HS-27A (cell line): ENCODE measurements around the gene DCX.

Experiments
- DNase-seq: peaks from one replicate; pipeline ENCODE4 v3.0.0-alpha.2; 2012; ENCODE audit warnings: low read depth, missing footprints

The DCX gene

GRCh38 chrX:111411983-111412382, at the start of gene DCX:
DCX (minus strand) TSS chrX:111412192; CDS start chrX:111410398, 1,794 bp downstream.
- no peak for DNase-seq

GRCh38 chrX:111460607-111461006, 48.6 kb upstream of the DCX start:
- no peak for DNase-seq

- DNase-seq = no peak
These were observed 35.3 kb upstream of the DCX start for GRCh38 chrX:111447298-111447697.

- DNase-seq = no peak
These were observed 33.5 kb upstream of the DCX start for GRCh38 chrX:111445485-111445884.

- no peak for DNase-seq
These were observed 32.9 kb upstream of the DCX start for GRCh38 chrX:111444881-111445280.

- DNase-seq = no peak
These were observed 32.0 kb upstream of the DCX start for GRCh38 chrX:111443946-111444345.

- DNase-seq = no peak
These were observed 30.8 kb upstream of the DCX start for GRCh38 chrX:111442791-111443190.

GRCh38 chrX:111435469-111435868, 23.5 kb upstream of the DCX start:
- no peak for DNase-seq

- DNase-seq = no peak
These were observed 19.0 kb upstream of the DCX start for GRCh38 chrX:111431001-111431400.

- DNase-seq = no peak
These were observed 435 bp downstream of the DCX start for GRCh38 chrX:111411557-111411956.

- DNase-seq = no peak
These were observed 1.4 kb downstream of the DCX start for GRCh38 chrX:111410590-111411078.

- no peak for DNase-seq
These were observed 2.7 kb downstream of the DCX start for GRCh38 chrX:111409326-111409725.

GRCh38 chrX:111407948-111408347, 4.0 kb downstream of the DCX start:
- DNase-seq = no peak

- no peak for DNase-seq
These were observed 9.6 kb downstream of the DCX start for GRCh38 chrX:111402344-111402743.

- DNase-seq = no peak
These were observed 16.8 kb downstream of the DCX start for GRCh38 chrX:111395149-111395548.

- no peak for DNase-seq
These were observed 17.4 kb downstream of the DCX start for GRCh38 chrX:111394569-111394968.

GRCh38 chrX:111387470-111388070, 24.4 kb downstream of the DCX start:
- DNase-seq = no peak

- no peak for DNase-seq
These were observed 25.3 kb downstream of the DCX start for GRCh38 chrX:111386615-111387233.

GRCh38 chrX:111386077-111386476, 25.9 kb downstream of the DCX start:
- no peak for DNase-seq

GRCh38 chrX:111382277-111382676, 29.7 kb downstream of the DCX start:
- DNase-seq = no peak

GRCh38 chrX:111376897-111377578, 35.0 kb downstream of the DCX start:
- DNase-seq = no peak

GRCh38 chrX:111376486-111376885, 35.5 kb downstream of the DCX start:
- DNase-seq = no peak

GRCh38 chrX:111375747-111376146, 36.2 kb downstream of the DCX start:
- no peak for DNase-seq
